K562 (cell line): ENCODE measurements around the gene TPX2.

Source experiments
- PCBP2 ChIP-seq: fragments of 200-400 bp; formaldehyde crosslinking; IDR thresholded peaks from 2 replicates; pipeline ENCODE4 v1.6.1; 2018; ENCODE audit warnings: low read length, low read depth, mild to moderate bottlenecking, moderate library complexity; ENCODE audit not compliant: poor library complexity, severe bottlenecking
- POLR2A ChIP-seq: fragments of 450-650 bp; conservative IDR thresholded peaks from 2 replicates; pipeline ENCODE4 v1.6.1; 2016
- SP2 ChIP-seq: IDR thresholded peaks from 2 replicates; pipeline ENCODE4 v1.6.1; 2011; ENCODE audit warnings: mild to moderate bottlenecking, low read depth, low read length, moderate library complexity; ENCODE audit not compliant: poor library complexity, severe bottlenecking; ENCODE audit errors: extremely low read depth
- WHSC1 ChIP-seq: IDR thresholded peaks from one replicate; pipeline ENCODE4 v1.6.1; 2012; ENCODE audit warnings: low read length, control low read depth, inconsistent platforms
- XRCC3 ChIP-seq: fragments of 450-650 bp; IDR thresholded peaks from 2 replicates; pipeline ENCODE4 v1.6.1; 2017; ENCODE audit warnings: mild to moderate bottlenecking, moderate library complexity
- TF ChIP-seq, protein P1 (sequence below): fragments of 250-450 bp; sonication (Bioruptor Pico); IDR thresholded peaks from 2 replicates; pipeline ENCODE4 v1.8.0; 2022; ENCODE audit warnings: moderate library complexity, mild to moderate bottlenecking, inconsistent platforms
- TF ChIP-seq, protein P2 (sequence below), 3 experiments: IDR thresholded peaks in 2 of 3; conservative IDR thresholded peaks in 1 of 3; 2 replicates each; pipeline ENCODE4 v1.5.1; 2011 to 2012; ENCODE audit warnings: low read length in 3 of 3, mild to moderate bottlenecking in 3 of 3, control low read depth in 2 of 3, improper control_type of control experiment in 1 of 3, inconsistent platforms in 1 of 3, low read depth in 1 of 3, mixed read lengths in 1 of 3, moderate library complexity in 1 of 3; ENCODE audit not compliant: insufficient read depth in 2 of 3
- TF ChIP-seq, protein P3 (sequence below): conservative IDR thresholded peaks from 2 replicates; pipeline ENCODE4 v1.6.1; 2011; ENCODE audit warnings: low read depth, mild to moderate bottlenecking, low read length; ENCODE audit not compliant: control insufficient read depth
- TF ChIP-seq, protein P4 (sequence below), 2 experiments: fragments of 450-650 bp; formaldehyde crosslinking in 1 of 2; IDR thresholded peaks; 2 replicates each; pipeline versions ENCODE4 v1.4.0 to v1.6.1; 2014 to 2020; ENCODE audit warnings: mild to moderate bottlenecking in 2 of 2, borderline replicate concordance in 1 of 2, low read depth in 1 of 2
- TF ChIP-seq, protein P5 (sequence below): sonication (generic); formaldehyde crosslinking; IDR thresholded peaks from 2 replicates; pipeline ENCODE4 v1.8.1; 2023; ENCODE audit warnings: missing genetic modification reagents, mild to moderate bottlenecking, borderline replicate concordance

DNA sequence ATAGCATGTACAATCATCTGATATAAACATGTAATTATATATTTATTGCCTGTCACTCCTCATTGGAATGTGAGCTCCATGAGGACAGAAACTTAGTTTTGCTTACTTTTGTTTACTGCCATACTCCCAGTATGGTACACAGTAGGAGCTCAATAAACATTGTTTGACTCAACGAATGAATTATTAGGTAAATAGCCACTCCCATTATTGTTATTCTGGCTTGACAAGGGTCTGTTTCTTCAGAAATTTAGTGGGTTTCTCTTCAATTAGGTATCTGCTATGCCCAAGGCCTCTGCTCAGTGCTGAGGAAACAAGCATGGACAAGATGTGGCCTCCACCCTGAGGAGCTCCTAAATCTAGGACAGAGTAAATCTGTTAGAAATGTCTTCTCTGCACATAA is 22.7 kb upstream of the TPX2 start:
- TF ChIP-seq XRCC3 (no peak), PCBP2 (no peak), POLR2A (no peak), SP2 (no peak), WHSC1 (no peak)
- TF ChIP-seq, protein P1, sequence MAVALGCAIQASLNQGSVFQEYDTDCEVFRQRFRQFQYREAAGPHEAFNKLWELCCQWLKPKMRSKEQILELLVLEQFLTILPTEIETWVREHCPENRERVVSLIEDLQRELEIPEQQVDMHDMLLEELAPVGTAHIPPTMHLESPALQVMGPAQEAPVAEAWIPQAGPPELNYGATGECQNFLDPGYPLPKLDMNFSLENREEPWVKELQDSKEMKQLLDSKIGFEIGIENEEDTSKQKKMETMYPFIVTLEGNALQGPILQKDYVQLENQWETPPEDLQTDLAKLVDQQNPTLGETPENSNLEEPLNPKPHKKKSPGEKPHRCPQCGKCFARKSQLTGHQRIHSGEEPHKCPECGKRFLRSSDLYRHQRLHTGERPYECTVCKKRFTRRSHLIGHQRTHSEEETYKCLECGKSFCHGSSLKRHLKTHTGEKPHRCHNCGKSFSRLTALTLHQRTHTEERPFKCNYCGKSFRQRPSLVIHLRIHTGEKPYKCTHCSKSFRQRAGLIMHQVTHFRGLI = no peak
- TF ChIP-seq, protein P2, sequence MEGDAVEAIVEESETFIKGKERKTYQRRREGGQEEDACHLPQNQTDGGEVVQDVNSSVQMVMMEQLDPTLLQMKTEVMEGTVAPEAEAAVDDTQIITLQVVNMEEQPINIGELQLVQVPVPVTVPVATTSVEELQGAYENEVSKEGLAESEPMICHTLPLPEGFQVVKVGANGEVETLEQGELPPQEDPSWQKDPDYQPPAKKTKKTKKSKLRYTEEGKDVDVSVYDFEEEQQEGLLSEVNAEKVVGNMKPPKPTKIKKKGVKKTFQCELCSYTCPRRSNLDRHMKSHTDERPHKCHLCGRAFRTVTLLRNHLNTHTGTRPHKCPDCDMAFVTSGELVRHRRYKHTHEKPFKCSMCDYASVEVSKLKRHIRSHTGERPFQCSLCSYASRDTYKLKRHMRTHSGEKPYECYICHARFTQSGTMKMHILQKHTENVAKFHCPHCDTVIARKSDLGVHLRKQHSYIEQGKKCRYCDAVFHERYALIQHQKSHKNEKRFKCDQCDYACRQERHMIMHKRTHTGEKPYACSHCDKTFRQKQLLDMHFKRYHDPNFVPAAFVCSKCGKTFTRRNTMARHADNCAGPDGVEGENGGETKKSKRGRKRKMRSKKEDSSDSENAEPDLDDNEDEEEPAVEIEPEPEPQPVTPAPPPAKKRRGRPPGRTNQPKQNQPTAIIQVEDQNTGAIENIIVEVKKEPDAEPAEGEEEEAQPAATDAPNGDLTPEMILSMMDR (IDR thresholded peaks at IDR 0.05 in 2 of 3, conservative IDR thresholded peaks at IDR 0.05 in 1 of 3; ENCODE audit: insufficient read depth in 2 of 3, low read depth in 1 of 3, low read length in 3 of 3) = no peak
- TF ChIP-seq, protein P3, sequence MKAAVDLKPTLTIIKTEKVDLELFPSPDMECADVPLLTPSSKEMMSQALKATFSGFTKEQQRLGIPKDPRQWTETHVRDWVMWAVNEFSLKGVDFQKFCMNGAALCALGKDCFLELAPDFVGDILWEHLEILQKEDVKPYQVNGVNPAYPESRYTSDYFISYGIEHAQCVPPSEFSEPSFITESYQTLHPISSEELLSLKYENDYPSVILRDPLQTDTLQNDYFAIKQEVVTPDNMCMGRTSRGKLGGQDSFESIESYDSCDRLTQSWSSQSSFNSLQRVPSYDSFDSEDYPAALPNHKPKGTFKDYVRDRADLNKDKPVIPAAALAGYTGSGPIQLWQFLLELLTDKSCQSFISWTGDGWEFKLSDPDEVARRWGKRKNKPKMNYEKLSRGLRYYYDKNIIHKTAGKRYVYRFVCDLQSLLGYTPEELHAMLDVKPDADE = no peak
- TF ChIP-seq, protein P4, sequence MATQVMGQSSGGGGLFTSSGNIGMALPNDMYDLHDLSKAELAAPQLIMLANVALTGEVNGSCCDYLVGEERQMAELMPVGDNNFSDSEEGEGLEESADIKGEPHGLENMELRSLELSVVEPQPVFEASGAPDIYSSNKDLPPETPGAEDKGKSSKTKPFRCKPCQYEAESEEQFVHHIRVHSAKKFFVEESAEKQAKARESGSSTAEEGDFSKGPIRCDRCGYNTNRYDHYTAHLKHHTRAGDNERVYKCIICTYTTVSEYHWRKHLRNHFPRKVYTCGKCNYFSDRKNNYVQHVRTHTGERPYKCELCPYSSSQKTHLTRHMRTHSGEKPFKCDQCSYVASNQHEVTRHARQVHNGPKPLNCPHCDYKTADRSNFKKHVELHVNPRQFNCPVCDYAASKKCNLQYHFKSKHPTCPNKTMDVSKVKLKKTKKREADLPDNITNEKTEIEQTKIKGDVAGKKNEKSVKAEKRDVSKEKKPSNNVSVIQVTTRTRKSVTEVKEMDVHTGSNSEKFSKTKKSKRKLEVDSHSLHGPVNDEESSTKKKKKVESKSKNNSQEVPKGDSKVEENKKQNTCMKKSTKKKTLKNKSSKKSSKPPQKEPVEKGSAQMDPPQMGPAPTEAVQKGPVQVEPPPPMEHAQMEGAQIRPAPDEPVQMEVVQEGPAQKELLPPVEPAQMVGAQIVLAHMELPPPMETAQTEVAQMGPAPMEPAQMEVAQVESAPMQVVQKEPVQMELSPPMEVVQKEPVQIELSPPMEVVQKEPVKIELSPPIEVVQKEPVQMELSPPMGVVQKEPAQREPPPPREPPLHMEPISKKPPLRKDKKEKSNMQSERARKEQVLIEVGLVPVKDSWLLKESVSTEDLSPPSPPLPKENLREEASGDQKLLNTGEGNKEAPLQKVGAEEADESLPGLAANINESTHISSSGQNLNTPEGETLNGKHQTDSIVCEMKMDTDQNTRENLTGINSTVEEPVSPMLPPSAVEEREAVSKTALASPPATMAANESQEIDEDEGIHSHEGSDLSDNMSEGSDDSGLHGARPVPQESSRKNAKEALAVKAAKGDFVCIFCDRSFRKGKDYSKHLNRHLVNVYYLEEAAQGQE (IDR thresholded peaks at IDR 0.05; ENCODE audit: borderline replicate concordance) = no peak
- TF ChIP-seq, protein P4 (CRISPR knock-in tag; IDR thresholded peaks at IDR 0.05; ENCODE audit: low read depth) = no peak
- TF ChIP-seq, protein P5, sequence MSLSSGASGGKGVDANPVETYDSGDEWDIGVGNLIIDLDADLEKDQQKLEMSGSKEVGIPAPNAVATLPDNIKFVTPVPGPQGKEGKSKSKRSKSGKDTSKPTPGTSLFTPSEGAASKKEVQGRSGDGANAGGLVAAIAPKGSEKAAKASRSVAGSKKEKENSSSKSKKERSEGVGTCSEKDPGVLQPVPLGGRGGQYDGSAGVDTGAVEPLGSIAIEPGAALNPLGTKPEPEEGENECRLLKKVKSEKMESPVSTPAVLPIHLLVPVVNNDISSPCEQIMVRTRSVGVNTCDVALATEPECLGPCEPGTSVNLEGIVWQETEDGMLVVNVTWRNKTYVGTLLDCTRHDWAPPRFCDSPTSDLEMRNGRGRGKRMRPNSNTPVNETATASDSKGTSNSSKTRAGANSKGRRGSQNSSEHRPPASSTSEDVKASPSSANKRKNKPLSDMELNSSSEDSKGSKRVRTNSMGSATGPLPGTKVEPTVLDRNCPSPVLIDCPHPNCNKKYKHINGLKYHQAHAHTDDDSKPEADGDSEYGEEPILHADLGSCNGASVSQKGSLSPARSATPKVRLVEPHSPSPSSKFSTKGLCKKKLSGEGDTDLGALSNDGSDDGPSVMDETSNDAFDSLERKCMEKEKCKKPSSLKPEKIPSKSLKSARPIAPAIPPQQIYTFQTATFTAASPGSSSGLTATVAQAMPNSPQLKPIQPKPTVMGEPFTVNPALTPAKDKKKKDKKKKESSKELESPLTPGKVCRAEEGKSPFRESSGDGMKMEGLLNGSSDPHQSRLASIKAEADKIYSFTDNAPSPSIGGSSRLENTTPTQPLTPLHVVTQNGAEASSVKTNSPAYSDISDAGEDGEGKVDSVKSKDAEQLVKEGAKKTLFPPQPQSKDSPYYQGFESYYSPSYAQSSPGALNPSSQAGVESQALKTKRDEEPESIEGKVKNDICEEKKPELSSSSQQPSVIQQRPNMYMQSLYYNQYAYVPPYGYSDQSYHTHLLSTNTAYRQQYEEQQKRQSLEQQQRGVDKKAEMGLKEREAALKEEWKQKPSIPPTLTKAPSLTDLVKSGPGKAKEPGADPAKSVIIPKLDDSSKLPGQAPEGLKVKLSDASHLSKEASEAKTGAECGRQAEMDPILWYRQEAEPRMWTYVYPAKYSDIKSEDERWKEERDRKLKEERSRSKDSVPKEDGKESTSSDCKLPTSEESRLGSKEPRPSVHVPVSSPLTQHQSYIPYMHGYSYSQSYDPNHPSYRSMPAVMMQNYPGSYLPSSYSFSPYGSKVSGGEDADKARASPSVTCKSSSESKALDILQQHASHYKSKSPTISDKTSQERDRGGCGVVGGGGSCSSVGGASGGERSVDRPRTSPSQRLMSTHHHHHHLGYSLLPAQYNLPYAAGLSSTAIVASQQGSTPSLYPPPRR (CRISPR knock-in tag) = no peak
